ENCODE data around the gene ZDHHC19.
"Not testable (repeated sequence)": the region's sequence is repeated elsewhere in the genome, so short reads cannot be mapped to it uniquely, and the experiment has no call there.

Gene ZDHHC19

GRCh38 chr3:196222876-196223595 lies 11.8 kb upstream of the ZDHHC19 start:
- DNase-seq: no peak

- DNase-seq: no peak
These were observed 9.8 kb upstream of the ZDHHC19 start for GRCh38 chr3:196220991-196221390.

GRCh38 chr3:196220587-196220986 lies 9.4 kb upstream of the ZDHHC19 start:
- no peak for DNase-seq

- no peak for DNase-seq
These were observed 8.7 kb upstream of the ZDHHC19 start for GRCh38 chr3:196219970-196220311.

GRCh38 chr3:196219194-196219969 lies 8.2 kb upstream of the ZDHHC19 start:
- peak; percentile 40 for DNase-seq

GRCh38 chr3:196218155-196218712 lies 7.0 kb upstream of the ZDHHC19 start:
- no peak for DNase-seq

- no peak for DNase-seq
These were observed 6.3 kb upstream of the ZDHHC19 start for GRCh38 chr3:196217307-196218154.

- no peak for DNase-seq
These were observed 5.5 kb upstream of the ZDHHC19 start for GRCh38 chr3:196216681-196217211.

- no peak for DNase-seq
These were observed 4.9 kb upstream of the ZDHHC19 start, which contains the start of gene SLC51A for GRCh38 chr3:196216089-196216564. Gene SLC51A (plus strand): TSS chr3:196216534. CDS start chr3:196216713, 179 bp downstream.

- no peak for DNase-seq
These were observed 4.4 kb upstream of the ZDHHC19 start for GRCh38 chr3:196215493-196216020.

GRCh38 chr3:196214783-196215441 lies 3.7 kb upstream of the ZDHHC19 start:
- DNase-seq: no peak

GRCh38 chr3:196209944-196210672 lies 1.1 kb downstream of the ZDHHC19 start:
- not testable (repeated sequence) for DNase-seq

- DNase-seq: no peak
These were observed 2.1 kb downstream of the ZDHHC19 start for GRCh38 chr3:196208942-196209695.

GRCh38 chr3:196207833-196208607 lies 3.2 kb downstream of the ZDHHC19 start:
- peak; percentile 46 for DNase-seq

GRCh38 chr3:196207159-196207832 lies 3.9 kb downstream of the ZDHHC19 start:
- DNase-seq: no peak

- not testable (repeated sequence) for DNase-seq
These were observed 5.6 kb downstream of the ZDHHC19 start for GRCh38 chr3:196205442-196206205.

- DNase-seq: no peak
These were observed 7.4 kb downstream of the ZDHHC19 start for GRCh38 chr3:196203846-196204245.

GRCh38 chr3:196202516-196202970 lies 8.7 kb downstream of the ZDHHC19 start:
- DNase-seq: no peak
